OCI-LY1 (cell line): ENCODE data around the gene ATF6.

ENCODE experiments used
- H2AFZ ChIP-seq: fragments of 200-600 bp; sonication (generic), shearing (Covaris generic); 2 replicates; pipeline ENCODE4 v1.6.0; 2014; ENCODE audit warnings: antibody characterized with exemption, mild to moderate bottlenecking, low read length
- H3F3A ChIP-seq: fragments of 200-600 bp; sonication (generic), shearing (Covaris generic); 2 replicates; pipeline ENCODE4 v1.6.0; 2014; ENCODE audit warnings: mild to moderate bottlenecking, antibody characterized with exemption, low read length, moderate library complexity; ENCODE audit not compliant: insufficient read depth
- H3K27ac ChIP-seq: fragments of 200-600 bp; sonication (generic); 2 replicates; pipeline ENCODE4 v1.5.1; 2014; ENCODE audit warnings: low read length, mixed run types, mild to moderate bottlenecking, low read depth; ENCODE audit not compliant: poor library complexity, severe bottlenecking
- H3K27me3 ChIP-seq: fragments of 200-600 bp; sonication (generic); 2 replicates; pipeline ENCODE4 v1.6.0; 2014; ENCODE audit warnings: antibody characterized with exemption, mild to moderate bottlenecking, low read length, moderate library complexity; ENCODE audit not compliant: insufficient read depth
- H3K36me3 ChIP-seq: fragments of 200-600 bp; sonication (generic); 2 replicates; pipeline ENCODE4 v1.6.1; 2014; ENCODE audit warnings: mild to moderate bottlenecking, antibody characterized with exemption, low read length, moderate library complexity, mixed read lengths; ENCODE audit not compliant: insufficient read depth
- H3K4me1 ChIP-seq: fragments of 200-600 bp; sonication (generic); 2 replicates; pipeline ENCODE4 v1.5.1; 2014; ENCODE audit warnings: mild to moderate bottlenecking, low read length, moderate library complexity; ENCODE audit not compliant: insufficient read depth, severe bottlenecking
- H3K4me2 ChIP-seq: fragments of 200-600 bp; sonication (generic), shearing (Covaris generic); 2 replicates; pipeline ENCODE4 v1.6.1; 2014; ENCODE audit warnings: low read length
- H3K4me3 ChIP-seq: fragments of 200-600 bp; sonication (generic); 2 replicates; pipeline ENCODE4 v1.5.1; 2014; ENCODE audit warnings: low read length, low read depth, mild to moderate bottlenecking, mixed read lengths; ENCODE audit not compliant: poor library complexity, severe bottlenecking
- H3K79me2 ChIP-seq: fragments of 200-600 bp; shearing (Covaris generic); 2 replicates; pipeline ENCODE4 v1.6.1; 2016; ENCODE audit warnings: mixed run types, low read length, mixed read lengths; ENCODE audit not compliant: insufficient read depth
- H3K9ac ChIP-seq: fragments of 200-600 bp; sonication (generic), shearing (Covaris generic); 2 replicates; pipeline ENCODE4 v1.6.1; 2014; ENCODE audit warnings: mild to moderate bottlenecking, low read length, mixed read lengths
- H3K9me2 ChIP-seq: fragments of 200-600 bp; sonication (generic), shearing (Covaris generic); 2 replicates; pipeline ENCODE4 v1.6.1; 2014; ENCODE audit warnings: low read depth, mild to moderate bottlenecking, low read length, mixed read lengths
- H3K9me3 ChIP-seq: fragments of 200-600 bp; shearing (Covaris generic); 2 replicates; pipeline ENCODE4 v1.6.1; 2014; ENCODE audit warnings: low read length, mixed read lengths
- H4K20me1 ChIP-seq: fragments of 200-600 bp; sonication (generic), shearing (Covaris generic); 2 replicates; pipeline ENCODE4 v1.6.0; 2016; ENCODE audit warnings: mild to moderate bottlenecking, low read length; ENCODE audit not compliant: insufficient read depth
- CTCF ChIP-seq: fragments of 200-600 bp; sonication (generic), shearing (Covaris generic); IDR thresholded peaks from 2 replicates; pipeline ENCODE4 v1.5.1; 2017; ENCODE audit warnings: mild to moderate bottlenecking, antibody characterized with exemption, low read length, moderate library complexity, mixed read lengths
- EZH2 ChIP-seq: fragments of 200-600 bp; sonication (generic), shearing (Covaris generic); IDR thresholded peaks from 2 replicates; pipeline ENCODE4 v1.8.0; 2017; ENCODE audit warnings: borderline replicate concordance, mixed run types, mild to moderate bottlenecking, antibody characterized with exemption, low read length, moderate library complexity, mixed read lengths

The ATF6 gene

GRCh38 chr1:161839591-161839990 lies 73.5 kb downstream of the ATF6 start:
- Histone ChIP-seq H3K36me3 (no peaks in the 10 kb centered on the region), H3K79me2 (no peaks in the 10 kb centered on the region), H3K4me2 (no peak overlapping the region), H3F3A (no peaks in the 10 kb centered on the region), H3K9me3 (no peaks in the 10 kb centered on the region), H3K4me3 (no peak overlapping the region), H3K9ac (no peak overlapping the region), H3K27ac (no peak overlapping the region), H3K27me3 (no peaks in the 10 kb centered on the region), H3K4me1 (no peaks in the 10 kb centered on the region), H4K20me1 (no peaks in the 10 kb centered on the region), H2AFZ (no peak overlapping the region), H3K9me2 (no peaks in the 10 kb centered on the region)
- TF ChIP-seq EZH2 (no peak), CTCF (no peak)

GRCh38 chr1:161840363-161840762 lies 74.2 kb downstream of the ATF6 start:
- Histone ChIP-seq H3F3A (no peaks in the 10 kb centered on the region), H3K27me3 (no peaks in the 10 kb centered on the region), H3K9me3 (no peaks in the 10 kb centered on the region), H3K4me1 (no peaks in the 10 kb centered on the region), H3K4me3 (no peak overlapping the region), H3K9ac (no peak overlapping the region), H3K9me2 (no peaks in the 10 kb centered on the region), H3K36me3 (no peaks in the 10 kb centered on the region), H3K27ac (no peak overlapping the region), H3K79me2 (no peaks in the 10 kb centered on the region), H3K4me2 (no peak overlapping the region), H2AFZ (no peak overlapping the region), H4K20me1 (no peaks in the 10 kb centered on the region)
- TF ChIP-seq CTCF (no peak), EZH2 (no peak)

GRCh38 chr1:161843156-161843555 lies 77.0 kb downstream of the ATF6 start:
- Histone ChIP-seq H3K9ac (no peak overlapping the region), H3K9me3 (no peaks in the 10 kb centered on the region), H3K9me2 (no peaks in the 10 kb centered on the region), H2AFZ (no peak overlapping the region), H3K27me3 (no peaks in the 10 kb centered on the region), H3F3A (no peaks in the 10 kb centered on the region), H4K20me1 (no peaks in the 10 kb centered on the region), H3K36me3 (peaks cover 7% of the 10 kb centered on the region; the same call in 1 of the 2 replicates), H3K4me3 (no peak overlapping the region), H3K79me2 (no peaks in the 10 kb centered on the region), H3K27ac (no peak overlapping the region), H3K4me2 (no peak overlapping the region), H3K4me1 (no peaks in the 10 kb centered on the region)
- no peak for TF ChIP-seq EZH2
- TF ChIP-seq CTCF, result no peak
